IPS-18a (cell line): ENCODE results near the gene DNLZ.
A peak's percentile ranks its signal among the peaks of the same experiment; 100 is the strongest.

ENCODE experiments used
- H3K27ac ChIP-seq: one replicate; pipeline ENCODE4 v1.5.1; 2013; ENCODE audit warnings: low read length
- H3K27me3 ChIP-seq: one replicate; pipeline ENCODE4 v1.6.1; 2013; ENCODE audit warnings: mild to moderate bottlenecking, low read length; ENCODE audit not compliant: control insufficient read depth, insufficient read depth
- H3K36me3 ChIP-seq: one replicate; pipeline ENCODE4 v1.6.1; 2013; ENCODE audit warnings: low read depth, low read length; ENCODE audit not compliant: control insufficient read depth
- H3K4me1 ChIP-seq: one replicate; pipeline ENCODE4 v1.6.1; 2013; ENCODE audit warnings: low read depth, low read length; ENCODE audit not compliant: control insufficient read depth
- H3K4me3 ChIP-seq: one replicate; pipeline ENCODE4 v1.5.1; 2013; ENCODE audit warnings: low read length
- H3K9ac ChIP-seq: one replicate; pipeline ENCODE4 v1.6.1; 2013; ENCODE audit warnings: mild to moderate bottlenecking, low read length, moderate library complexity
- H3K9me3 ChIP-seq: one replicate; pipeline ENCODE4 v1.6.1; 2013; ENCODE audit warnings: low read depth, low read length; ENCODE audit not compliant: control insufficient read depth

The DNLZ gene

DNA sequence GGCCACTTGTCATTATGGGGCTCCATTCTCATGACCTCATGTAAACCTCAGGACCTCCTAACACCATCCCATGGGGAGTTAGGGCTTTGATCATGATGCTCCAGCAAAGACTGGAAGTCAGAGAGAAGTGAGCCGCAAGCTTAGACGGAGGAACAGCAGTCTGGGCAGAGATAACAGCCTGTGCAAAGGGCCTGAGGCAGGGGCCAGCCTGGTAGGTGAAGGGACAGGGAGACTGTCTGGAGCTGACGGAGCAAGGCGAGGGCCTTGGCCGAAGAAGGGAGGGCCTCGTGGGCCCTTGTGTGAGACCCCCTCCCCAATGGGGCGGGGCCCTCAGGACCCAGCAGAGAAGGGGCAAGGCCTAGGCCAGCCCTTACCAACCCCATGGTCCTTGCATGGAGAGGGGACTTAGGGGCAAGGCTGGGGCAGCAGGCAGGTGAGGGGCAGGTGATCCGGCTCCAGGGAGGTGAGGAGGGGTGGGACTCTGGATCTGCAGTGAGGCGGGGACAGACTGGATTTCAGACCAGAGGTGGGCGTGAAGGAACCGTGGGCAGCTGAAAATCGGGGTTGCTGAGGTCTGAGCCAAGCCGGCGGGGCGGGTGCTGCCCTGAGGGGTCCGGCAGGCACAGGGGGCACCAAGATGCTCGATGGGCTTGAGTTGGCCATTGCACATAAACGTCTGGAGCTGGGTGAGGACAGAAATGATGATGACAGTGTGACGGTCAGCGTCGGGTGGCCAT is 18.8 kb downstream of the DNLZ start:
- no peaks in the 10 kb centered on the region for H3K27me3 ChIP-seq
- no peaks in the 10 kb centered on the region for H3K36me3 ChIP-seq
- H3K27ac ChIP-seq = no peak overlapping the region
- no peak overlapping the region for H3K4me3 ChIP-seq
- no peak overlapping the region for H3K9ac ChIP-seq
- peaks cover 7% of the 10 kb centered on the region for H3K4me1 ChIP-seq
- no peaks in the 10 kb centered on the region for H3K9me3 ChIP-seq

DNA sequence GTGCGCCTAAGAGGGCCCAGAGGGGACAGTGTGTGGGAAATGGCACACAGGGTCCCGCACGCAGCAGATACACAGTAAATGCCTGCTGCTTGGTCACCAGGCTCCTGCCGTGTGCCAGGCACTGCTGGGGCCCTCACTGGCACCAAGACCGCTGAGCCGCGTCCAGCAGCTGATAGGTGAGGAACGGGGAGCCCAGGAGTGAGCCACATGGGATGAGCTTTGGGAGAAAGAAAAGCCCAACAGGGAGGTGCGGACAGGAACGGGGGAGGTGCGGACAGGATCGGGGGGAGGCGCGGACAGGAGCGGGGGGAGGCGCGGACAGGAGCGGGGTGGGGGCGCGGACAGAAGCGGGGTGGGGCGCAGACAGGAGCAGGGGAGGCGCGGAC is 19.7 kb downstream of the DNLZ start:
- Histone ChIP-seq H3K9ac (no peak overlapping the region), H3K27ac (no peak overlapping the region), H3K36me3 (no peaks in the 10 kb centered on the region)

DNA sequence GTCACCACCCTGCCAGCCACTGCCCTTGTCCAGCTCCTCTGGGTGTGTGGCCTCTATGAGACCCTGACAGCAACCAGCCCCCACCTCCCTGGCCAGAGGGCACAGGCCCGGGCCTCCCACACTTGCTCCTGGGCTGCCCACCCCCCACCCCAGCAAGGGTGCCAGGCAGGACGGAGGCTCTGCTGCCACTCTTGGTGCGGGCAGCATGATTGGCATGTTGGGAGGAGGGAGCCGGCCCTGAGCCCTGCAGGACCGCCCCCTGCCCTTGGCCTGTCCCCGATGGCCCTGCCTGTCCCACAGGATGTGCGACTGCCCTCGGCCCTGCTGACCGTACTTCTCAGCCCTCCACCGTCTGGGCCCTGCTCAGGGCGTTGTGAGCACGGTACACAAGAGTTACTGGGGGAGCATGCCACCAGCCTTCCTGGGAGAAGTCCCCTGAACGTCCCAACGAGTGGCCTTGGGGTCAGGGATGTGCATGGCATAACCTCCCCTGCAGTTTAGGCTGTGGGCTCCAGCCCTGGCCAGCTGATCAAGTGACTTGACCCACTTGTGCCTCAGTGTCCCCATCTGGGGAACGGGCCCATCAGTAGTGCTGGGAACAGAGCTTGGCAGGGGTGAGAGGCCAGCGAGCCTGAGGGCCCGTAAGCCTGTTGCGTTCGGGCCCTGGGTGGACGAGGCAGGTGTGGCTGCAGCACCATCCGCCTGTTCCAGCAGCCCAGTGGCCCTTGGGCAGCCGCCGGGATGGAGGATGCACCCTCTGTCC is 20.2 kb downstream of the DNLZ start:
- Histone ChIP-seq H3K4me1 (peaks cover 7% of the 10 kb centered on the region), H3K4me3 (peak overlapping the region; percentile 51), H3K27me3 (no peaks in the 10 kb centered on the region), H3K36me3 (no peaks in the 10 kb centered on the region), H3K9ac (peak overlapping the region; percentile 31), H3K9me3 (no peaks in the 10 kb centered on the region), H3K27ac (no peak overlapping the region)

More for the DNA sequence above, 19.7 kb downstream of the DNLZ start:
- Histone ChIP-seq H3K4me1 (peaks cover 7% of the 10 kb centered on the region), H3K9me3 (no peaks in the 10 kb centered on the region), H3K27me3 (no peaks in the 10 kb centered on the region), H3K4me3 (no peak overlapping the region)

DNA sequence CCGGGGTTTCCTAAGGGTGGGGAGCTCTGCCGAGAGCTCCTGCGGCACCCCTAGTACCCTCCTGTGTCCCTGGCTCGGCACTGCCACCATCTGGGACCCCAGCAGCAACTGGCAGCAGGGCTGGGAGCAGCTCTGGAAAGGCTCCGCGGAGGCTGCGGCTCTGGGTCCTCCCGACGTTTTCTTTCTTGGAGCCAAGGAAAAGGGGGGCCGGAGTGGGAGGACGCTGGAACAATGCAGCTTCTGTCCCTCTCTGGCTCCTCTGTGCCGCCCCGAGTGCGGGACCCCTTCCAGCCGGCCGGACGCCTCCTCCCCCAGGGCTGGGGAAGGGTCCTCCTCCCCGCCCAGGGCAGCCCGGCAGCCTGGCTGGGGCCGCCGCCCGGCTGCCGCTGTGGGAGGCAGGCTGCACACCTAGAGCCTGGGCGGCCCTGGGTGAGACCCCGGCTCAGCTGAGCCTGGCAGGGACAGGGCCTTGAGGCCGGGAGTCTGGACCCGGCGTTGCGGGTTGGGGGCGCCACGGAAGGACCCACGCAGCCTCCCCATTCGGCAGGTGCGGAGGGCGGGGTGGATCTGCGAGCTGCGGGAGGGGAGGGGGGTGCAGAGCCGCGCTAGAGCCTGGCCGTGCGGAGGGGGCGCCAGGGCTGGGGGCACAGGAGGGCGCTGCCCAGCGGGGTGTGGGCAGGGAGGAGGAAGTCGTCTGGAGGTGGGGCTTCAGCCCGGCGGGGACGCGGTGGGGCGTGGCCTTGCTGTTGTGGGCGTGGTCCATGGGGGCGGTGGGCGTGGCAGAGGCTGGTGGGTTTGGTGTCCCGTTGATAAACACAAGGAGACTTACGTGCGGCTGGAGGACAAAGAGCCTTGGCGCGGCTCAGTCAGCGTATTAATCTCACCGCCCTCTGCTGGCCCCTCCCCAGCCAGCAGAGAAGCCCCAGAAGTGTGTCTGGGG is 21.1 kb downstream of the DNLZ start:
- no peaks in the 10 kb centered on the region for H3K36me3 ChIP-seq
- peak overlapping the region; percentile 31 for H3K9ac ChIP-seq
- no peaks in the 10 kb centered on the region for H3K9me3 ChIP-seq
- no peaks in the 10 kb centered on the region for H3K27me3 ChIP-seq
- H3K27ac ChIP-seq = no peak overlapping the region
- H3K4me3 ChIP-seq = peak overlapping the region; percentile 51
- H3K4me1 ChIP-seq = peaks cover 7% of the 10 kb centered on the region

DNA sequence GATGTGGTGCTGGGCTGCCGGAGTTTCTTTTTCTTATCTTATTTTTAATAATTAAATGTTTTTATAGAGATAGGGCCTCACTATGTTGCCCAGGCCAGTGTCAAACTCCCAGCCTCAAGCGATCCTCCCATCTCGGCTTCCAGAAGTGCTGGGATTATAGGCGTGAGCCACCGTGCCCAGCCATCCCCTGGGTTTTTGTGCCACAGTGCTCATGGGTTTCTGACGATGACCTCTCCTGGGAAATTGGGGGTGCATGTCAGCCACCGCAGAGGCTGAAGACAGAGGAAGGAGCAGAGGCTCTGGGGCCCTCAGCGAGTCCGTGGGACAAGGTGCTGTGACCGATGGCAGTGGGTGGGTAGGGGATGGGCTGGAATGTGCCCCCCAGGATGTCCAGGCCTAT is 21.8 kb downstream of the DNLZ start:
- Histone ChIP-seq H3K27me3 (no peaks in the 10 kb centered on the region), H3K9ac (no peak overlapping the region), H3K4me3 (peak overlapping the region; percentile 51), H3K27ac (no peak overlapping the region), H3K36me3 (no peaks in the 10 kb centered on the region), H3K4me1 (peaks cover 7% of the 10 kb centered on the region), H3K9me3 (no peaks in the 10 kb centered on the region)

DNA sequence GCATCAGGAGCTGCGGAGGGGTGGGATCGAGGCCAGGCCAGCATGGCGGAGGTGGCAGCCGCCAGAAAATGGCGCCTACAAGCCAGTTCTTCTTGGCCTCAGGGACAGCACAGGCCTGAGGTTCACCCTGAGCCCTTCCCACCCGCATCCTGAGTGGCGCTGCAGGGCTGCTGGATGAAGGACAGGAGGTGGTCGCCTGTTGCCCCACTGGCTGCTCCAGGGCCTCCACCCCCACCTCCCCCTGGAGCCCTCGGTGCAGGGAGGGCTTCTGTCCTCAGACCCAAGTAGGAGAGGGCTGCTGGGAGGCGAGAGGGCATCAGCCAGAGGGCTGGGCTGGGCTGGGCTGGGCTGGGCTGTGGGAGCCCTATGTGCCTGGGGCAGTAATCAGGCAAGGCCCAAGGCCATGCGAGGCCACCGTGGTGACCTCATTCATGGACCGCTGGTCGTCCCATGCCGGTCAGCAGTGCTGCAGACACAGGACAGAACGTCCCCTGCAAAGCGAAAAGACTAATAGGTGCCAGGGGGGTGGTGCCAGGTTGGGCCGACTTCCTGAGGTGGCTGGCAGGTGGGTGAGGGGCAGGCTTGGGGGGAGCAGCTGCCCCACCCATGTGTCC is 22.4 kb downstream of the DNLZ start:
- no peaks in the 10 kb centered on the region for H3K27me3 ChIP-seq
- H3K9me3 ChIP-seq = no peaks in the 10 kb centered on the region
- no peaks in the 10 kb centered on the region for H3K36me3 ChIP-seq
- no peak overlapping the region for H3K9ac ChIP-seq
- H3K27ac ChIP-seq = no peak overlapping the region
- peaks cover 7% of the 10 kb centered on the region for H3K4me1 ChIP-seq
- no peak overlapping the region for H3K4me3 ChIP-seq

DNA sequence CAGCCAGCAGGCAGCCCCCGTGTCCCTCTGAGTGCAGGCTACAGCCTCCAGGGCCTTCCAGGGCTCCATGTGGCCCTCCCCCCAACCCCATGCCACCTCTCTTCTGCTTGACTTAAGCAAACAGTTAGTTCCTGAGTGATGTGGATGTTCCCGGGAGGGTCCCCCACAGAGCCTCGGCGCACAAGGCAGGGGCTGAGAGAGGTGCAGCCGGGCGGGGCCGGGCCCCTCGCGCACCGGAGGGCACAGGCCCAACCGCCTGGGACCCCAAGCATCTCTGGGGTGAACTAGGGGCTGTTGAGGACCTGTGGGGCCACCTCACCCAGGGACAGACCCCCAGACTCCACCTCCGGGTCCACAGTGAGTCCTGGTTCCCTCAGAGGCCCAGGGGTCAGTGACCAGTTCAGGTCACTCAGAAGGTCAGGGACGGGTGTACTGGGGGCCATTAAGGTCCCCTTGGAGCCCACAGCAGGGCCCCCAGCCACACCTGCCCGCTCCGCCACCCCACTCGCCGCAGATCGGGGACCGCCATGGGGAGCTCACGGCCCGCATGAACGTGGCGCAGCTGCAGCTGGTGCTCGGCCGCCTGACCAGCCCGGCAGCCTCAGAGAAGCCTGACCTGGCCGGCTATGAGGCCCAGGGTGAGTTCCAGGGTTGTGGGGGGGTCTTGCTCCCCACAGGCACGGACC is 23.0 kb downstream of the DNLZ start:
- Histone ChIP-seq H3K9ac (no peak overlapping the region), H3K27me3 (no peaks in the 10 kb centered on the region), H3K27ac (no peak overlapping the region), H3K4me1 (peaks cover 7% of the 10 kb centered on the region), H3K36me3 (no peaks in the 10 kb centered on the region), H3K4me3 (no peak overlapping the region), H3K9me3 (no peaks in the 10 kb centered on the region)

DNA sequence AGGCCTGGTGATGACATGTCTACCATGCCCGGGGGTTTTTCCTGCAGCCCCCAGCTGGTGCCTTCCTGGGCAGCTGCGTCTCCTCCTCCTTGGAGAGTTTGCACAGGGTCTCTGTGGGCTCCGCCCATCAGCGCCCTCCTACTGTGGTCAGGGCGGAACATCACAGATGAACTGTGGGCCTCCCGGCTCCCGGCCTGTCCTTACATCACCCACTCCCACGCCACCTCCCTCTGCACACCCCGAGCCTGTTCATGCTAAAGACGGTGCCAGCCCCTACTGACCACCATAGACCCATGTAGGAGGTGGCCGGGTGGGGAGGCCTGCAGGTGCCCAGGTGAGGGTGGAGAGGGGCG is 23.6 kb downstream of the DNLZ start:
- no peaks in the 10 kb centered on the region for H3K27me3 ChIP-seq
- no peaks in the 10 kb centered on the region for H3K36me3 ChIP-seq
- H3K27ac ChIP-seq = no peak overlapping the region
- H3K9me3 ChIP-seq = no peaks in the 10 kb centered on the region
- H3K4me3 ChIP-seq = no peak overlapping the region
- H3K4me1 ChIP-seq = peaks cover 7% of the 10 kb centered on the region
- no peak overlapping the region for H3K9ac ChIP-seq

DNA sequence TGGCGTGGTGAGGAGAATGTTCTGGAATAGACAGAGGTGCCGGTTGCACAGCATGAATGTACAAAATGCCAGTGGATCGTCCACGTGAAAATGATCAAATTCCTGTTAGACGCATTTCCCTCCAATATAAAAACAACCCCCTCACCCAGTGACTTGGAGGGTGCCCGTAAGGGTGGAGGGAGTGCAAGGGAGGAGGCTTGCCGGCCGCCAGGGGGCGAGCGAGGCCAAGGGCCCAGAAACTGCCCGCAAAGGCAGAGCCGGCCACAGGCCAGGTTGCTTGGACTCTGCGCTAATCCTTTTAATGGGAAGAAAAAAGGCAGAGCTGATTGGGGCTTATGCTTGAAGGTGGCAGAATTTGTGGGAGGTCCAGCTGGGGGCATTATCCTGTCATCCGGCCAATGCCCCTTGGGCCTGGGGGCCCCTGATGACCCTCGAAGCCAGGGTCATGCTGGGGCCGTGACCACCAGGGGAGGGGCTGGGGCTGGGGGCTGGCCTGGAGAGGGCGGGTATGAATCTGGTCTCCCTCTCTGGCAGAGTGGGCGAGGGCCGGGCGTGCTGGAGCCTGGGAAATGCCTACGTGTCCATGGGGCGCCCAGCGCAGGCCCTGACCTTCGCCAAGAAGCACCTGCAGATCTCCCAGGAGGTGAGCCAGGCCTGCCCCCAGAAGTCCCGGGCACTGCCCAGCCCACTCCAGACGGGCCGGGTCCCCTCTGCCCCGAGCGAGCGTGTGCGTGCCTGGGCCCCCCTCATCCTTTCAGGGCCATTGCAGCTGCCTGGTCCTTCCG is 24.2 kb downstream of the DNLZ start:
- Histone ChIP-seq H3K9ac (no peak overlapping the region), H3K27me3 (no peaks in the 10 kb centered on the region), H3K27ac (no peak overlapping the region)

DNA sequence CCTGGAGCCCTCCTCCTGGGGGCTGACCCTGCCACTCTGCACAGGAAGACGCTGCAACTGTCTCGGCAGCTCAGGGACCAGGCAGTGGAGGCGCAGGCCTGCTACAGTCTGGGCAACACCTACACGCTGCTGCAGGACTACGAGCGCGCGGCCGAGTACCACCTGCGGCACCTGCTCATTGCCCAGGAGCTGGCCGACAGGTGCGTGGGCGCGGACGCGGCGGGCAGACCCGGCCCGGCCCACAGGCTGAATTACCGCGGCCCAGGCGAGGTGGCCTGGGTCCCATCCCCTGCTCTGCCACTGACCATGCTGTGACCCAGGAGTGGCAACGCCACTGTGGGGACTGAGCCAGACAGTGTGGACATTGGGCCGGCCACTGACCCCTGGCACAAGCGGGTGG is 25.0 kb downstream of the DNLZ start:
- H3K27me3 ChIP-seq = no peaks in the 10 kb centered on the region
- H3K4me3 ChIP-seq = no peak overlapping the region
- H3K36me3 ChIP-seq = no peaks in the 10 kb centered on the region
- H3K9ac ChIP-seq = no peak overlapping the region
- no peak overlapping the region for H3K27ac ChIP-seq
- peaks cover 6% of the 10 kb centered on the region for H3K4me1 ChIP-seq
- no peaks in the 10 kb centered on the region for H3K9me3 ChIP-seq

More for the DNA sequence above, 24.2 kb downstream of the DNLZ start:
- Histone ChIP-seq H3K36me3 (no peaks in the 10 kb centered on the region), H3K4me3 (no peak overlapping the region), H3K9me3 (no peaks in the 10 kb centered on the region), H3K4me1 (peaks cover 7% of the 10 kb centered on the region)
